Stimulated activated CD8-positive, alpha-beta memory T cell treated with anti-CD3 and anti-CD28 coated beads, Interleukin-4, amount 100 ng/mL, for 4 hours (primary cell): ENCODE results near the gene MDN1.
"Not testable (repeated sequence)": the region's sequence is repeated elsewhere in the genome, so short reads cannot be mapped to it uniquely, and the experiment has no call there.

Experiments
- DNase-seq, 2 donors: peaks; one replicate each; pipeline ENCODE4 v3.0.0-alpha.2; 2020; ENCODE audit warnings: low read depth in 2 of 2, low spot score in 1 of 2

Gene MDN1

DNA sequence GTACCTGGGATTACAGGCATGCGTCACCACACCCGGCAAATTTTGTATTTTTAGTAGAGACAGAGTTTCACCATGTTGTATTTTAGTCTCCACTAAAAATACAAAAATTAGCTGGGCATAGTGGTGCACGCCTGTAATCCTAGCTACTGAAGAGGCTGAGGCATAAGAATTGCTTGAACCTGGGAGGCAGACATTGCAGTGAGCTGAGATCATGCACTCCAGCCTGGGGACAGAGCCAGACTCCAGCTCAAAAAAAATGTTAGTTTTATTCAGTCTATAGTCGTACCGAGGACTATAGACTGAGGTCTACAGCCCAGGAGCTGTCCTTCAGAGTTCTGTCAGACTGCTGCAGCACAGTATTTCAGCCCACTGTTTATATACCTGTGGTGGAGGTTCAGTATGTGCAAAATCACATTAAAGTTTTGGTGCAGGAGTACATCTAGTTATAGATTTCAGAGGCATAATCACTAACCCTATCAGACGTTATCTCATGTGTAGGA is 6.5 kb upstream of the MDN1 start:
- DNase-seq, result no peak

GRCh38 chr6:89818977-89819335 is 638 bp downstream of the MDN1 start:
- DNase-seq, result no peak

GRCh38 chr6:89817481-89817880 is 2.1 kb downstream of the MDN1 start:
- DNase-seq, result no peak

- not testable (repeated sequence) for DNase-seq
Observed at GRCh38 chr6:89813422-89813821, 6.2 kb downstream of the MDN1 start.

DNA sequence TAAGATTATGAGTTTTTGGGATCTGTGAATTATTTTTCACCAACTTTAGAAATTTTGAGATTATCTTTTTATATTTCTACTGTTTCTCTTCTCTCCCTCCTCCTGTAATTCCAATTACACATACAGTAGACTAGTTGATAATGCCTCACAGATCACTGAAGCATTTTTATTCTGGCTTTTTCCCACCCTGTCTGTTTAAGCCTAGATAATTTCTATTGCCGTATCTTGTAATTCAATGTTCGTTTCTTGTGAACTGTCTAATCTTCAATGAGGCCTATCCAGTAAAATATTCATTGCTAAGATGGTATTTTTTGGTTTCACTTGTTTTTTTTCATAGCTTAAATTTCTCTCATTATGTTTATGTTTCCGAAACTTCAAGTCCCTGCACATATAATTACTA is 12.0 kb downstream of the MDN1 start:
- DNase-seq, result no peak

DNA sequence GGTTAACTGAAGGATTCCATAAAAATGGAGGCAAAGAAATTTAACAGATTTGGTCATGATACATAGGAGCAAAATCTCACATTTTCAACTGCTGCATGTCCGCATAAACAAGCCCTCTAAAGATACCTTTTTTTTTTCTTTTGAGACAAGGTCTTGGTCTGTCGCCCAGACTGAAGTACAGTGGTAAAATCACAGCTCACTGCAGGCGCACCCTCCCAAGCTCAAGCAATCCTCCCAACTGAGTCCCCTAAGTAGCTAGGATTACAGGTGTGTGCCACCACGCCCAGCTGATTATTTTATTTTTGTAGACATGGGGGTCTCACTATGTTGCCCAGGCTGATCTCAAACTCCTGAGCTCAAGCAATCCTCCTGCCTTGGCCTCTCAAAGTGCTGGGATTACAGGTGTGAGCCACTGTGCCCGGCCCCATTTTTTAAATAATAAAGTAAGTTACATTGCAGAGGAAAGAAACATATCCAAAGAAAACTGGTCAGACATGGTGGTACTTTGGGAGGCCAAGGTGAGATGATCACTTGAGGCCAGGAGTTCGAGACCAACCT is 13.7 kb downstream of the MDN1 start:
- DNase-seq, result no peak

- no peak for DNase-seq
Observed at GRCh38 chr6:89803271-89803670, 16.3 kb downstream of the MDN1 start.

DNA sequence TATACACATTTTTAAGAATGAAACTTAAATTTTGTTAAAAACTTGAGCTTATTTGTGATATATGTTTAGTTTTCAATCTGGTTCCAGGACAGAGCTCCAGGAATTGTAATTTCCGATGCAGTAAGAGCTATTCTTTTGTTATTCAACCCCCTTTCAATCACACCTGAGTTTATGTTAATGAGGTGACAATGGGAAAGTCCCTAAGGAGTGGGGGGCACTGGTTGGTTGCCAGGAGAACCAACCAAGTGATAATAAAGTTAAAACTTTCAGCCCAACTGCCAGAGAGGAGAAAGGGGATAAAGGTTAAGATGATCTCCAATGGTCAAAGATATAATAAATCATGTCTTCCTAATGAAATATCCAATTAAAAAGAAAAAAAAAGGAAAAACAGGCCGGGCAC is 19.8 kb downstream of the MDN1 start:
- no peak for DNase-seq

DNA sequence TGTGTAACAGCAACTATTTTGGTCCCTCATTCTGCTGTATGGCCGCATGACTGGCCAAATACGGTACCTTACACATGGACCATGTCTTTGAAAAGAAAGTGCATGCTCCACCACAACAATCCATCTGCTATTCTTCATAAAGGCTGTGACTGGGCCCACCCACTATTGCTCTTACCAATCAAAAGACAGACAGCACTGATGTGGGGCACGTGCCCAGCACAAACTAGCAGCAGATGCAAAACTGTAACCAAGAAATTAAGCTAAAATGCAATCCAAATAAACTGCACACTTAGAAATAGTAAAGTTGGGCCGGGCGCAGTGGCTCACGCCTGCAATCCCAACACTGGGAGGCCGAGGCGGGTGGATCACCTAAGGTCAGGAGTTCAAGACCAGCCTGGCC is 20.5 kb downstream of the MDN1 start:
- no peak for DNase-seq

DNA sequence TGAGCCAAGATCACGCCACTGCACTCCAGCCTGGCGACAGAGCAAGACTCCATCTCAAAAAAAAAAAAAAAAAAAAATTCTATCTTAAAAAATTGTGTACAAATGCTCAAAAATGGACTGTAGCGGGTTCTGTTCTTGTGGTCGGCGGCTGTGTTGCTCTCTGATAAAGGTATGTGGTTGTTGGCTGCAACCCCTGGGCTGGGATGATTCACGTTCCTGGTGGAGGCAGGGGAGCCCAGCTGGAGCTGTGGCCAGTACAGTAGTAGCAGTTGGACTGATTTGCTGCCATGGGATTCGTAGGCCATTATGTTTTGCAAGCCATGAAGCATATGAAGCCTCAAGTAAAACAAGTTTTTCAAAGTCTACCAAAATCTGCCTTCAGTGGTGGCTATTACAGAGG is 22.3 kb downstream of the MDN1 start:
- DNase-seq, result no peak

GRCh38 chr6:89794324-89794723 is 25.3 kb downstream of the MDN1 start:
- no peak for DNase-seq

DNA sequence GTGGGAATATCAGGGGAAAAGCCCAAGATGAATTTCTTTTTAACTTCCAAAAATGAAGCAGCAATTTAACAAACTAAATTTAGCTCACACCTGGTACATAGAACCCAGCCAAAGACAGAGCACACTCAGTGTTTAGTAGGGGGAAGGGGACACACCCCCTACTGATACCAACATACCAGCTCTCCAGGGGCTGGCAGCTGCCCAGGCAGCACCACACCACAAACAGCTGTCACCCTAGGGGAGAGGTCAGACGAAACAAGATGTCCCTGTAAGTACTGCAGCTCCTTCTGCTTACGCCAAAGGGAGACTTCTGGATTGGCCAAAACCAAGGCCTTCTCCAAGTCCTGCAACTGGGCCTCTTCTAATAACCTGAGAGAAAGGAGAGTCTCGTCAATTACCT is 26.0 kb downstream of the MDN1 start:
- DNase-seq, result no peak

DNA sequence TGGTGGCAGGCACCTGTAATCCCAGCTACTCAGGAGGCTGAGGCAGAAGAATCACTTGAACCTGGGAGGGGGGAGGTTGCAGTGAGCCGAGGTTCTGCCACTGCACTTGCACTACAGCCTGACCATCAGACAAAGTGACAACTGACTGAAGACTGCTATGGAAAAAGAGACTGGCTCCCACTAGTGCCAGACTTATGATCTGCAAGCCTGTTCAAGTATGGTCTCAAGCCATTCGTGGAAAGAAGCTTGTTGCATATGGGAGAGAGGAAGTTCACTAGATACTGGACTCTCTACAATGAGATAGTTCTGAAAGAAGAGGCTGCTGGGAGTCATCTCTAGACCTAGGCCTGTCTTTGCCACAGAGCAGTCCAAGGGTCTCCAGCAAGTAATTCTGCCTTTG is 26.7 kb downstream of the MDN1 start:
- DNase-seq, result no peak

DNA sequence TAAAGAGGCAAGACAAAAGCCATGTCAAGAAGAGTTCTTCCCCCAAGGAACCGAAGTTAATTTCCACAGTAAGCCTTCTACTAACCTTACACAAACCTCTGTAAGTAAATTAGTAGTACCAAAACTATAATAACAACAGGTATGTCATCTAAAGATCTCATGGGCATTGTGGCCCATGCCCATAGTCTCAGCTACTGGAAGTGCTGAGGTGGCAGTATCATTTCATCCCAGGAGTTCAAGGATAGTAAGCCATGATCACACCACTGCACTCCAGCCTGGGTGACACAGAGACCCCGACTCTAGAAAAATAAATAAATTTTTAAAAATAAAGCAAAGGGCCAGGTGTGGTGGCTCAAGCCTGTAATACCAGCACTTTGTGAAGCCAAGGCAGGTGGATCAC is 29.2 kb downstream of the MDN1 start:
- no peak for DNase-seq

DNA sequence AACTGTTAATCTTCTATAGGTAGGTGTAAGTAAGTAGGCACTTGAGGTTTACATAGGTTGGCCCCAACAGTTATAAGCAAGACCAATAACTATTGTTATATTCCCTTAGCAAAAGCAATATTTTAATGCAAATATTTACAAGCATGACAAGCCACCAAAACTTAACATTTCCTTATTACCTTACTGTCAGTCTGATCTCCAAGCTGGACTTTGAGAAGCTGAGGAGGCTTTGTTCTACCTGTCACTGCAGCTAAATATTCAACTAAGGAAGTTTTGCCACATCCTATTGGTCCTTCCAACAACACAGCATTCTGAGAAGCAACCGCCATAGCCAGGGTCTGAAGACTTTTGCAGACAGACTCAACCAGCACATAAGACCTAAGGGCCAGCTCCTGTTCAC is 29.6 kb downstream of the MDN1 start:
- DNase-seq, result no peak

DNA sequence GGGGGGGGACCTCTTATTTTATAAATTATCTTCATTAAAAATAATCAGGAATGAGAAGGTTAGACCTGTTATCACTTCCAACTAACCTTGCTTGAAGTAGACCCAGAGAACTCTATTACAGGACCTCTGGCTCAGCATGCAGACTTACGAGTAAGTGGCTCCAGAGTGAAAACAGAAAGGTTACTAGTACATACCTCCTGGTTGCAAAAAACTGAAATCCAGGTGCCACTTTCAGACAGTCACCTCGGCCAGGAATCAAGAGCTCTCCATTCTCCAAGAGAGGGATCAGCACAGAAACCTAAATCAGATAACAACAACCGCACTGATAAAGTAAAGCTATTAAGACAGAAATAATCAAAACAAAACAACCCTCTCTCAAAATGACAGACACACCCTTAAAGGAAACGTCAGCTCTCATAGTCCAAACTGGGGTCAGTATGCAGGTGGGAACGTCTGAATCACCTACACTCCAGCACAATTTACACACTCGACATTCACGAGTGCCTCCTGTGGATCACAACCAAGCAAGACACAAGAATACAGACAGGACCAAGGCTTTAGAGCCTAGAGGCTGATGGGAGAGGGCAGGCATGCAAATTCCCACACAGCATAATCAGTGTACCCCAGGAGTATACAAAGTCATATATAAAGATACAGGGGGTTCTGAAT is 31.8 kb downstream of the MDN1 start:
- DNase-seq, result no peak

DNA sequence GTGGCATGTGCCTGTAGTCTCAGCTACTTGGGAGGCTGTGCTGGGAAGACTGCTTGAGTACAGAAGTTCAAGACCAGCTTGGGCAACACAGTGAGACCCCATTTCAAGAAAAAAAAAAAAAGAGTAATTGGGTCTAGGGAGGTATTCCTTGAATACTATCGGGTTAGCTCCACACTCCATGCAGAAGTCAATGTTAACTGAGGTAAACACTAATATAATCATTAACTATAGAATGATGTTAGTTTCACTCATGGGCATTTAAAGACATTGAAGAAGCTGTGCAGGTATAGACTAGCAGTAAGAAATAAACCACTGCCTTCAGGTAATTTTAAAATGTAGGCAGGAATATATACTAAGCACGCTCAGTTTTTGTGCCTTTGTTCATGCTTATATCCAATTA is 32.6 kb downstream of the MDN1 start:
- no peak for DNase-seq

DNA sequence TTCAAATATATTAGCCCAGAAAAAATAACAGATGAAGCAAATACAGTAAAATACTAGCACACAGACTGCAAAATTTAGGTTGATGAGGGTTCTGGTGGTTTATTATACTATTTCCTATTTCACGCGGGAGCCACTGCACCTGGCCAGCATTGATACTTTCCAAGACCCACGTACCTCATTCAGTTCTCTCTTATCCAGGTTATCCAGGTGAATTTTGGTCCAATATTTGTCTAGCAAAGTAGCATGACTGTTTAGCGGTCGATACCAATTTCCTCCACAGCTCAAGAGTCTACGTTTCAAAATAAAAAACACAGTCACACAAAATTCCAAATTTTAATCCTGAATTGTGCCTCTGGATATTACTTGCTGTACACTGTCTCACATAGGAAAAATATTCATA is 34.8 kb downstream of the MDN1 start:
- no peak for DNase-seq

- DNase-seq, result not testable (repeated sequence)
Observed at GRCh38 chr6:89783293-89783692, 36.3 kb downstream of the MDN1 start.

GRCh38 chr6:89782222-89782621 is 37.4 kb downstream of the MDN1 start:
- DNase-seq, result no peak

- no peak for DNase-seq
Observed at GRCh38 chr6:89781070-89782034, 38.2 kb downstream of the MDN1 start.

- no peak for DNase-seq
Observed at GRCh38 chr6:89777455-89777854, 42.1 kb downstream of the MDN1 start.
